Measurements from ENCODE around the gene PLEKHA8. TPM values are rescaled to one million over a fixed set of nuclear protein-coding genes. Genes with fewer than 3 reads are reported as not detected.

PLEKHA8 gene
- total RNA-seq, 1 experiment from 2014 or later = 12.0 TPM

DNA sequence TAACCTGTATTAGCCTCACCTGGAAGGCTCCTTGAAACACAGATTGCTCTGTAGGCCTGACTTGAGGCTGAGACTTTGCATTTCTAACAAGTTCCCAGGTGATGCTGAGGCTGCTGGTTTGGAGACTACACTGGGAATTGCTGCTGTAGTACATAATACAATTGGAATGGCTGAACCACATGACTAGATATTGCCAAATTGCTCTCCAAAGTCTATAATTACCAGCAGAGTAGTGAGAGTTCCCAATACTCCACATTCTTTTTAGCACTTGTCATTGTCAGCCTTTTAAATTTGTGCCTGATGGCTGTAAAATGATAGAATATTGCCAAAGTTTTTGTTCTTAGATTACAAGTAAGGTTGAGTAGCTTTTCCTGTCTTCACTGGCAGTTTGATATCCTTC lies 39.9 kb downstream of the PLEKHA8 start:
- Mint-ChIP-seq H3K27ac (ENCODE audit: low read depth, unreplicated experiment) (peak overlapping the region; percentile 83), H3K4me1 (ENCODE audit: insufficient read depth, unreplicated experiment) (peaks cover 16% of the 10 kb centered on the region), H3K4me3 (ENCODE audit: unreplicated experiment) (no peak overlapping the region), H3K36me3 (ENCODE audit: insufficient read depth, unreplicated experiment) (peaks cover 36% of the 10 kb centered on the region), H3K27me3 (ENCODE audit: insufficient read depth, unreplicated experiment) (no peaks in the 10 kb centered on the region), H3K9me3 (ENCODE audit: unreplicated experiment) (no peaks in the 10 kb centered on the region)
- no TSS peak for BruUV-seq (replicated peaks)
- CTCF ChIA-PET = interaction anchor here (0.7 kb wide), 1 partner anchor 103 kb away, joined by 3 read pairs; no protein-coding TSS in a partner anchor
- peak; percentile 41 for DNase-seq (ENCODE audit: unreplicated experiment)
- POLR2A ChIA-PET = interaction anchor here (0.6 kb wide), 1 partner anchor 9 kb away, joined by 3 read pairs; no protein-coding TSS in a partner anchor
- intact Hi-C loops (cut with micrococcal nuclease) = no loop called here
- TF ChIP-seq, protein P1, sequence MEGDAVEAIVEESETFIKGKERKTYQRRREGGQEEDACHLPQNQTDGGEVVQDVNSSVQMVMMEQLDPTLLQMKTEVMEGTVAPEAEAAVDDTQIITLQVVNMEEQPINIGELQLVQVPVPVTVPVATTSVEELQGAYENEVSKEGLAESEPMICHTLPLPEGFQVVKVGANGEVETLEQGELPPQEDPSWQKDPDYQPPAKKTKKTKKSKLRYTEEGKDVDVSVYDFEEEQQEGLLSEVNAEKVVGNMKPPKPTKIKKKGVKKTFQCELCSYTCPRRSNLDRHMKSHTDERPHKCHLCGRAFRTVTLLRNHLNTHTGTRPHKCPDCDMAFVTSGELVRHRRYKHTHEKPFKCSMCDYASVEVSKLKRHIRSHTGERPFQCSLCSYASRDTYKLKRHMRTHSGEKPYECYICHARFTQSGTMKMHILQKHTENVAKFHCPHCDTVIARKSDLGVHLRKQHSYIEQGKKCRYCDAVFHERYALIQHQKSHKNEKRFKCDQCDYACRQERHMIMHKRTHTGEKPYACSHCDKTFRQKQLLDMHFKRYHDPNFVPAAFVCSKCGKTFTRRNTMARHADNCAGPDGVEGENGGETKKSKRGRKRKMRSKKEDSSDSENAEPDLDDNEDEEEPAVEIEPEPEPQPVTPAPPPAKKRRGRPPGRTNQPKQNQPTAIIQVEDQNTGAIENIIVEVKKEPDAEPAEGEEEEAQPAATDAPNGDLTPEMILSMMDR (IDR thresholded peaks at IDR 0.05; ENCODE audit: unreplicated experiment) = no peak

- no peak overlapping the region for H3K4me3 Mint-ChIP-seq (ENCODE audit: unreplicated experiment)
- no peaks in the 10 kb centered on the region for H3K27me3 Mint-ChIP-seq (ENCODE audit: insufficient read depth, unreplicated experiment)
- H3K27ac Mint-ChIP-seq (ENCODE audit: low read depth, unreplicated experiment) = no peak overlapping the region
- H3K9me3 Mint-ChIP-seq (ENCODE audit: unreplicated experiment) = no peaks in the 10 kb centered on the region
- DNase-seq (ENCODE audit: unreplicated experiment) = no peak
- intact Hi-C loops (cut with micrococcal nuclease) = no loop called here
- POLR2A ChIA-PET = interaction anchor here (0.7 kb wide), 1 partner anchor 40 kb away, joined by 4 read pairs; no protein-coding TSS in a partner anchor
- peaks cover 16% of the 10 kb centered on the region for H3K4me1 Mint-ChIP-seq (ENCODE audit: insufficient read depth, unreplicated experiment)
- BruUV-seq (replicated peaks) = no TSS peak
- CTCF ChIA-PET = interaction anchor here (1.2 to 2.1 kb wide), 3 partner anchors 8 to 149 kb away, joined by 3 to 7 read pairs (median 4); no protein-coding TSS in a partner anchor
- H3K36me3 Mint-ChIP-seq (ENCODE audit: insufficient read depth, unreplicated experiment) = peaks cover 26% of the 10 kb centered on the region
- TF ChIP-seq, protein P1 (IDR thresholded peaks at IDR 0.05; ENCODE audit: unreplicated experiment) = no peak
Observed at GRCh38 chr7:30069096-30069867, 41.1 kb downstream of the PLEKHA8 start.

DNA sequence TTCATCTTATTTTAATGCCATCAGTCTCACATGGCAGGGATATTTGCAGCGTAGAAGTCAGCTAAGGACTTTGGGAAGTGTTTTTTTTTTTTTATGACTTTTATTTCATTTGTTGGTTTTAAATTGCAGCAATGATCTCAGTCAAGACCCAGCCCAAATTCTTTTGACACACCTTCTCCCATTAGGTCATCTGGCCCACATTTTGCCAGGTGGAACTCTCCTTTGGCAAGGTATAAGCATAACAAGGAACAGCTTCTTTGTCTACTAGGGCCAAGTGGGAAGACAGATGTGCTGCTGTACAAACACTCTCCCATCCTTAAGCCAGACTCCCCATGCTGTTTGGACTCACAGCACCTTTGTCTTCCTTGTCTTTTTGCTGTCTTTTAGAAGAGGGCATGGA lies 41.8 kb downstream of the PLEKHA8 start:
- H3K27me3 Mint-ChIP-seq (ENCODE audit: insufficient read depth, unreplicated experiment) = no peaks in the 10 kb centered on the region
- TF ChIP-seq, protein P1 (IDR thresholded peaks at IDR 0.05; ENCODE audit: unreplicated experiment) = no peak
- H3K27ac Mint-ChIP-seq (ENCODE audit: low read depth, unreplicated experiment) = no peak overlapping the region
- no peak overlapping the region for H3K4me3 Mint-ChIP-seq (ENCODE audit: unreplicated experiment)
- ChIA-PET CTCF (interaction anchor here (0.6 to 2.1 kb wide), 4 partner anchors 8 to 149 kb away, joined by 3 to 7 read pairs (median 4); partner anchors contain the start of gene PLEKHA8), POLR2A (interaction anchor here (0.7 to 1.0 kb wide), 2 partner anchors 41 to 42 kb away, joined by 4 read pairs; partner anchors contain the start of gene PLEKHA8)
- H3K9me3 Mint-ChIP-seq (ENCODE audit: unreplicated experiment) = no peaks in the 10 kb centered on the region
- H3K4me1 Mint-ChIP-seq (ENCODE audit: insufficient read depth, unreplicated experiment) = peaks cover 16% of the 10 kb centered on the region
- DNase-seq (ENCODE audit: unreplicated experiment) = no peak
- intact Hi-C loops (cut with micrococcal nuclease) = no loop called here
- peaks cover 21% of the 10 kb centered on the region for H3K36me3 Mint-ChIP-seq (ENCODE audit: insufficient read depth, unreplicated experiment)
- BruUV-seq (replicated peaks) = no TSS peak

DNA sequence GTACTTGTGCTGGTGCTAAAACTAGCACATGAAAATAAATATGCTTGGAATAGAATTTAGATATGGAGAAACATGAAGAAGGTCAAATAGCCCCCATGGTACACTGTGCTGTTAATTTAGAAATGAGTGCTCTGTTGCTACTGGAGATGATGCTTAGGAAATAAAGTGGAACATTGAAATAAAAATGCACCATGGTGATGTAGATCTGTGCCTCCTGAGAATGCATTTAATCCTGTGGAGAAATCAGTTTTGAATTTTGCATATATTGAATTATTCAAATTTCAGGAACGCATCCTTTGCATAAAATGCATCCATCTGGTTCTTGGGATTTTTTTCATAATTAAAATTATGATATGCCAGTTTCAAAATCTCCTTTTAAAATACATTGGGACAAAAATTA lies 44.5 kb downstream of the PLEKHA8 start:
- POLR2A ChIA-PET = interaction anchor here (0.7 kb wide), 1 partner anchor 69 kb away, joined by 3 read pairs; no protein-coding TSS in a partner anchor
- BruUV-seq (replicated peaks) = no TSS peak
- TF ChIP-seq, protein P1 (IDR thresholded peaks at IDR 0.05; ENCODE audit: unreplicated experiment) = no peak
- no peak for DNase-seq (ENCODE audit: unreplicated experiment)
- Mint-ChIP-seq H3K4me3 (ENCODE audit: unreplicated experiment) (no peak overlapping the region), H3K4me1 (ENCODE audit: insufficient read depth, unreplicated experiment) (peaks cover 16% of the 10 kb centered on the region), H3K27me3 (ENCODE audit: insufficient read depth, unreplicated experiment) (no peaks in the 10 kb centered on the region), H3K27ac (ENCODE audit: low read depth, unreplicated experiment) (no peak overlapping the region), H3K36me3 (ENCODE audit: insufficient read depth, unreplicated experiment) (peaks cover 9% of the 10 kb centered on the region), H3K9me3 (ENCODE audit: unreplicated experiment) (no peaks in the 10 kb centered on the region)
- intact Hi-C loops (cut with micrococcal nuclease) = no loop called here
- CTCF ChIA-PET = interaction anchor here (0.7 to 3.9 kb wide), 6 partner anchors 11 to 325 kb away, joined by 5 to 23 read pairs (median 6); no protein-coding TSS in a partner anchor
